Measurements from ENCODE around the gene NAV3. TPM values are rescaled to one million over a fixed set of nuclear protein-coding genes. Genes with fewer than 3 reads are reported as not detected.

NAV3 gene
- polyA plus RNA-seq, 1 donor from 2014 or later: 36.9 TPM

DNA sequence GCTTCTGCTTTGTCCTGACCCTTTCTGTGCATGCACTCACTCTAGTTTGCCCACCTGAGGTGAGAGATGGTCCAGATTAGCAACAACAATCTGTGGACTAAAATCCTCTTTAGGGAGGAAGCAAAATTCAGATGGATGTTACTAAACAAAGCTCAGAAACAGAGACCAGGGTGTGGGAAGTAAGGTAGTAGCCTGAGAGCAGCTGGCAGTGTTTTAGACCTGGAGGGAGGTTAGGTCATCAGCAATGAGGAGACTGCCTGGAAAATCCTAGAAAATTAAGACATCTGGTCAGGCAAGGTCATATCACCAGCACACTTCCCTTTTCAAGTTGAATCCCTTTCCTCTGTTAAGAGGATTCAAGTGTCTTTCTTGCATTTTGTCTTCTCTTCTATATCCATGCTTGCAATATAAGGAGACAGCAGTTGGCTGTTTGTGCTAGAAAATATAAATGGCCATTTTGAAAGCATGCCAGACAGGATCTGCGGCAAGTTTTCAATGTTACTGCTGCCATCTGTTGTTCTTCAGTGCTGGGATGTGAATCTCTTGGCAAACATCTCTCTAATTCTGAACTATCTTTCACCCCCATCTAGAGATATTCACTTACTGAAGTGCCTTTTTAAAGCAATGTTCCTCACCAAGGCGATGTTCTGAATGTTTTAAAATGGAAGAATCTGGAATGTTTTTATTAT is 266.4 kb downstream of the NAV3 start:
- Histone ChIP-seq H3F3A (ENCODE audit: insufficient read depth, low read length, poor library complexity, severe bottlenecking) (no peaks in the 10 kb centered on the region), H3K27ac (ENCODE audit: low read length) (no peak overlapping the region), H3K36me3 (ENCODE audit: insufficient read depth, low read length) (no peaks in the 10 kb centered on the region), H3K27me3 (ENCODE audit: insufficient read depth, low read depth, low read length) (no peaks in the 10 kb centered on the region), H3K9me3 (ENCODE audit: low read length) (no peaks in the 10 kb centered on the region), H3K79me2 (replicated peaks; ENCODE audit: insufficient read depth, low read length) (no peaks in the 10 kb centered on the region), H4K20me1 (ENCODE audit: insufficient read depth) (no peaks in the 10 kb centered on the region), H3K9ac (ENCODE audit: low read length) (no peak overlapping the region), H2AFZ (ENCODE audit: low read depth, low read length) (no peak overlapping the region), H3K4me3 (ENCODE audit: low read length) (no peak overlapping the region), H3K9me2 (ENCODE audit: insufficient read depth, low read length) (no peaks in the 10 kb centered on the region), H3K4me2 (ENCODE audit: low read length) (no peak overlapping the region)
- TF ChIP-seq MXI1 (conservative IDR thresholded peaks at IDR 0.05; ENCODE audit: poor library complexity, severe bottlenecking) (no peak), RAD21 (conservative IDR thresholded peaks at IDR 0.05) (no peak), EZH2 (IDR thresholded peaks at IDR 0.05; ENCODE audit: borderline replicate concordance, insufficient read depth, low read length, poor library complexity, severe bottlenecking) (no peak)
- TF ChIP-seq, protein P1, sequence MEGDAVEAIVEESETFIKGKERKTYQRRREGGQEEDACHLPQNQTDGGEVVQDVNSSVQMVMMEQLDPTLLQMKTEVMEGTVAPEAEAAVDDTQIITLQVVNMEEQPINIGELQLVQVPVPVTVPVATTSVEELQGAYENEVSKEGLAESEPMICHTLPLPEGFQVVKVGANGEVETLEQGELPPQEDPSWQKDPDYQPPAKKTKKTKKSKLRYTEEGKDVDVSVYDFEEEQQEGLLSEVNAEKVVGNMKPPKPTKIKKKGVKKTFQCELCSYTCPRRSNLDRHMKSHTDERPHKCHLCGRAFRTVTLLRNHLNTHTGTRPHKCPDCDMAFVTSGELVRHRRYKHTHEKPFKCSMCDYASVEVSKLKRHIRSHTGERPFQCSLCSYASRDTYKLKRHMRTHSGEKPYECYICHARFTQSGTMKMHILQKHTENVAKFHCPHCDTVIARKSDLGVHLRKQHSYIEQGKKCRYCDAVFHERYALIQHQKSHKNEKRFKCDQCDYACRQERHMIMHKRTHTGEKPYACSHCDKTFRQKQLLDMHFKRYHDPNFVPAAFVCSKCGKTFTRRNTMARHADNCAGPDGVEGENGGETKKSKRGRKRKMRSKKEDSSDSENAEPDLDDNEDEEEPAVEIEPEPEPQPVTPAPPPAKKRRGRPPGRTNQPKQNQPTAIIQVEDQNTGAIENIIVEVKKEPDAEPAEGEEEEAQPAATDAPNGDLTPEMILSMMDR (IDR thresholded peaks at IDR 0.05; ENCODE audit: poor library complexity, severe bottlenecking): no peak

DNA sequence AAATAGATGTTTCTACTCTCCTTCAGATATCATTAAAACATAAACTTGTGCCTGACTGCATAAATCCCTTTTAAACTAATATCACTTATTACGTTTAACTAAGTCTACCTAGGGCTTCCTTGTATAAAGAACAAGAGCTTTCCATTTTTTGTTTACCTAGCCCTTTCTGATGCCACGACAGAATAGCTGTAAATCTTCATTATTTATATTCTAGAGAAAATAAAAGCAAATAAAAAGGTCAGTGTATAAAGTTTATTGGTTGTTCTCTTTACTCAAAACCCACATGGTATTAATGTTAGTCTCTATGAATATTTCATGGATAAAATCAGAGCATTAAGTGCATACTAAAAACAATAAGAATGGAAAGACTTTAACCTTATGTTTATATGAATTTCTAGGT is 269.1 kb downstream of the NAV3 start:
- no peaks in the 10 kb centered on the region for H3K27me3 ChIP-seq (ENCODE audit: insufficient read depth, low read depth, low read length)
- no peak overlapping the region for H3K27ac ChIP-seq (ENCODE audit: low read length)
- H3K9me3 ChIP-seq (ENCODE audit: low read length): no peaks in the 10 kb centered on the region
- no peaks in the 10 kb centered on the region for H4K20me1 ChIP-seq (ENCODE audit: insufficient read depth)
- no peak overlapping the region for H3K4me2 ChIP-seq (ENCODE audit: low read length)
- H2AFZ ChIP-seq (ENCODE audit: low read depth, low read length): no peak overlapping the region
- no peak overlapping the region for H3K4me3 ChIP-seq (ENCODE audit: low read length)
- no peaks in the 10 kb centered on the region for H3K79me2 ChIP-seq (replicated peaks; ENCODE audit: insufficient read depth, low read length)
- H3K9me2 ChIP-seq (ENCODE audit: insufficient read depth, low read length): no peaks in the 10 kb centered on the region
- H3F3A ChIP-seq (ENCODE audit: insufficient read depth, low read length, poor library complexity, severe bottlenecking): no peaks in the 10 kb centered on the region
- TF ChIP-seq SMC3 (conservative IDR thresholded peaks at IDR 0.05; ENCODE audit: poor library complexity) (no peak), EP300 (conservative IDR thresholded peaks at IDR 0.05; ENCODE audit: poor library complexity, severe bottlenecking) (no peak), EZH2 (IDR thresholded peaks at IDR 0.05; ENCODE audit: borderline replicate concordance, insufficient read depth, low read length, poor library complexity, severe bottlenecking) (no peak), RAD21 (conservative IDR thresholded peaks at IDR 0.05) (no peak), POLR2AphosphoS5 (IDR thresholded peaks at IDR 0.05) (no peak), MXI1 (conservative IDR thresholded peaks at IDR 0.05; ENCODE audit: poor library complexity, severe bottlenecking) (no peak), TAF1 (IDR thresholded peaks at IDR 0.05; ENCODE audit: low read depth) (no peak)
- TF ChIP-seq, protein P2, sequence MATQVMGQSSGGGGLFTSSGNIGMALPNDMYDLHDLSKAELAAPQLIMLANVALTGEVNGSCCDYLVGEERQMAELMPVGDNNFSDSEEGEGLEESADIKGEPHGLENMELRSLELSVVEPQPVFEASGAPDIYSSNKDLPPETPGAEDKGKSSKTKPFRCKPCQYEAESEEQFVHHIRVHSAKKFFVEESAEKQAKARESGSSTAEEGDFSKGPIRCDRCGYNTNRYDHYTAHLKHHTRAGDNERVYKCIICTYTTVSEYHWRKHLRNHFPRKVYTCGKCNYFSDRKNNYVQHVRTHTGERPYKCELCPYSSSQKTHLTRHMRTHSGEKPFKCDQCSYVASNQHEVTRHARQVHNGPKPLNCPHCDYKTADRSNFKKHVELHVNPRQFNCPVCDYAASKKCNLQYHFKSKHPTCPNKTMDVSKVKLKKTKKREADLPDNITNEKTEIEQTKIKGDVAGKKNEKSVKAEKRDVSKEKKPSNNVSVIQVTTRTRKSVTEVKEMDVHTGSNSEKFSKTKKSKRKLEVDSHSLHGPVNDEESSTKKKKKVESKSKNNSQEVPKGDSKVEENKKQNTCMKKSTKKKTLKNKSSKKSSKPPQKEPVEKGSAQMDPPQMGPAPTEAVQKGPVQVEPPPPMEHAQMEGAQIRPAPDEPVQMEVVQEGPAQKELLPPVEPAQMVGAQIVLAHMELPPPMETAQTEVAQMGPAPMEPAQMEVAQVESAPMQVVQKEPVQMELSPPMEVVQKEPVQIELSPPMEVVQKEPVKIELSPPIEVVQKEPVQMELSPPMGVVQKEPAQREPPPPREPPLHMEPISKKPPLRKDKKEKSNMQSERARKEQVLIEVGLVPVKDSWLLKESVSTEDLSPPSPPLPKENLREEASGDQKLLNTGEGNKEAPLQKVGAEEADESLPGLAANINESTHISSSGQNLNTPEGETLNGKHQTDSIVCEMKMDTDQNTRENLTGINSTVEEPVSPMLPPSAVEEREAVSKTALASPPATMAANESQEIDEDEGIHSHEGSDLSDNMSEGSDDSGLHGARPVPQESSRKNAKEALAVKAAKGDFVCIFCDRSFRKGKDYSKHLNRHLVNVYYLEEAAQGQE (IDR thresholded peaks at IDR 0.05; ENCODE audit: borderline replicate concordance): no peak
- TF ChIP-seq, protein P1 (IDR thresholded peaks at IDR 0.05; ENCODE audit: poor library complexity, severe bottlenecking): no peak
- H3K36me3 ChIP-seq (ENCODE audit: insufficient read depth, low read length): no peaks in the 10 kb centered on the region
- H3K9ac ChIP-seq (ENCODE audit: low read length): no peak overlapping the region

All from neural cell (in vitro differentiated cells).